Hindlimb muscle (tissue), 1 donor: ENCODE measurements around the gene ZNF428. TPM values are rescaled to one million over a fixed set of nuclear protein-coding genes. Genes with fewer than 3 reads are reported as not detected.
A peak's percentile ranks its signal among the peaks of the same experiment; 100 is the strongest.
"Not testable (repeated sequence)": the region's sequence is repeated elsewhere in the genome, so short reads cannot be mapped to it uniquely, and the experiment has no call there.

Experiments used
- DNase-seq: peaks from one replicate; pipeline ENCODE4 v3.0.0-alpha.2; 2013
- polyA plus RNA-seq: library from polyadenylated mRNA; unstranded; fragments of 120-200 nt; gene quantifications from one replicate; pipeline ENCODE4 v1.2.1, GENCODE V29; 2013; ENCODE audit not compliant: insufficient read length

ZNF428 gene
- polyA plus RNA-seq, 1 donor: 64.9 TPM

GRCh38 chr19:43591904-43592772 is 27.3 kb downstream of the ZNF428 start:
- DNase-seq: no peak

- no peak for DNase-seq
Observed at GRCh38 chr19:43589678-43590077, 29.8 kb downstream of the ZNF428 start.

GRCh38 chr19:43589277-43589676 is 30.2 kb downstream of the ZNF428 start:
- DNase-seq: no peak

GRCh38 chr19:43587029-43587428 is 32.4 kb downstream of the ZNF428 start:
- not testable (repeated sequence) for DNase-seq

- no peak for DNase-seq
Observed at GRCh38 chr19:43586346-43586745, 33.1 kb downstream of the ZNF428 start.

- DNase-seq: no peak
Observed at GRCh38 chr19:43584484-43584883, 34.9 kb downstream of the ZNF428 start.

GRCh38 chr19:43582495-43582894 is 36.9 kb downstream of the ZNF428 start:
- no peak for DNase-seq

- DNase-seq: no peak
Observed at GRCh38 chr19:43581467-43581866, 38.0 kb downstream of the ZNF428 start.

GRCh38 chr19:43578787-43579186 is 40.6 kb downstream of the ZNF428 start:
- no peak for DNase-seq

GRCh38 chr19:43575955-43576878 is 43.2 kb downstream of the ZNF428 start:
- DNase-seq: no peak

- peak; percentile 100 for DNase-seq
Observed at GRCh38 chr19:43575156-43575950, 44.1 kb downstream of the ZNF428 start, which contains the start of the genes PINLYP and XRCC1. Gene PINLYP, plus strand, starts transcription at chr19:43575801. Its CDS starts 1,391 bp downstream, at chr19:43577192. Gene XRCC1, minus strand, starts transcription at chr19:43575527. Its CDS starts 69 bp downstream, at chr19:43575458.

GRCh38 chr19:43574424-43575155 is 44.8 kb downstream of the ZNF428 start:
- no peak for DNase-seq

- DNase-seq: no peak
Observed at GRCh38 chr19:43572171-43572588, 47.2 kb downstream of the ZNF428 start.

- no peak for DNase-seq
Observed at GRCh38 chr19:43570174-43570791, 49.1 kb downstream of the ZNF428 start.

- DNase-seq: no peak
Observed at GRCh38 chr19:43569657-43570056, 49.8 kb downstream of the ZNF428 start.

GRCh38 chr19:43564800-43565199 is 54.6 kb downstream of the ZNF428 start:
- DNase-seq: no peak

GRCh38 chr19:43563816-43564457 is 55.5 kb downstream of the ZNF428 start:
- DNase-seq: no peak

GRCh38 chr19:43562698-43563241 is 56.7 kb downstream of the ZNF428 start:
- DNase-seq: peak; percentile 67

GRCh38 chr19:43562226-43562697 is 57.2 kb downstream of the ZNF428 start:
- DNase-seq: no peak
